Fibroblast of lung (primary cell): ENCODE results near the gene GUK1. TPM values are rescaled to one million over a fixed set of nuclear protein-coding genes. Genes with fewer than 3 reads are reported as not detected.
A peak's percentile ranks its signal among the peaks of the same experiment; 100 is the strongest.

ENCODE experiments used
- DNase-seq, 2 donors: peaks; one replicate each; pipeline versions ENCODE4 v3.0.0 to v3.0.0-alpha.2; 2010; ENCODE audit warnings: low read depth in 2 of 2
- H2AFZ ChIP-seq: 2 replicates; pipeline ENCODE4 v1.5.1; 2012; ENCODE audit warnings: low read length, control low read depth, inconsistent platforms
- H3K27ac ChIP-seq: 2 replicates; pipeline ENCODE4 v1.5.1; 2011; ENCODE audit warnings: low read length, control low read depth; ENCODE audit not compliant: insufficient read depth
- H3K27me3 ChIP-seq: 2 replicates; pipeline ENCODE4 v1.5.1; 2011; ENCODE audit warnings: mild to moderate bottlenecking, low read length; ENCODE audit not compliant: control insufficient read depth, insufficient read depth
- H3K36me3 ChIP-seq: 2 replicates; pipeline ENCODE4 v1.5.1; 2011; ENCODE audit warnings: low read length; ENCODE audit not compliant: control insufficient read depth, insufficient read depth
- H3K4me1 ChIP-seq: 2 replicates; pipeline ENCODE4 v1.5.1; 2011; ENCODE audit warnings: low read length; ENCODE audit not compliant: control insufficient read depth, insufficient read depth; ENCODE audit errors: extremely low read depth
- H3K4me2 ChIP-seq: 2 replicates; pipeline ENCODE4 v1.5.1; 2011; ENCODE audit warnings: low read length, control low read depth; ENCODE audit not compliant: insufficient read depth; ENCODE audit errors: extremely low read depth
- H3K4me3 ChIP-seq, 4 experiments: fragments of 200-600 bp in 1 of 4; sonication (generic) in 1 of 4; replicated peaks in 1 of 4; 2 replicates each; pipeline ENCODE4 v1.5.1; 2011 to 2016; ENCODE audit warnings: low read length in 4 of 4, low read depth in 3 of 4, mild to moderate bottlenecking in 3 of 4, control low read depth in 2 of 4, inconsistent platforms in 1 of 4, mixed read lengths in 1 of 4; ENCODE audit not compliant: insufficient read depth in 1 of 4; ENCODE audit errors: control extremely low read depth in 1 of 4
- H3K79me2 ChIP-seq: 2 replicates; pipeline ENCODE4 v1.5.1; 2012; ENCODE audit warnings: mild to moderate bottlenecking, low read length, inconsistent platforms; ENCODE audit not compliant: control insufficient read depth, insufficient read depth
- H3K9ac ChIP-seq: 2 replicates; pipeline ENCODE4 v1.5.1; 2011; ENCODE audit warnings: mild to moderate bottlenecking, low read length, control low read depth; ENCODE audit not compliant: insufficient read depth
- H3K9me3 ChIP-seq: 2 replicates; pipeline ENCODE4 v1.5.1; 2012; ENCODE audit warnings: low read depth, low read length; ENCODE audit not compliant: control insufficient read depth, insufficient read depth
- H4K20me1 ChIP-seq: 2 replicates; pipeline ENCODE4 v1.5.1; 2011; ENCODE audit warnings: low read length; ENCODE audit not compliant: control insufficient read depth, insufficient read depth; ENCODE audit errors: extremely low read depth
- CTCF ChIP-seq, 2 donors: IDR thresholded peaks in 1 of 2; conservative IDR thresholded peaks in 1 of 2; 1 replicate in 1 of 2; 2 replicates in 1 of 2; pipeline ENCODE4 v1.5.1; 2011 to 2012; ENCODE audit warnings: low read length in 2 of 2, control low read depth in 1 of 2, inconsistent platforms in 1 of 2, low read depth in 1 of 2, mild to moderate bottlenecking in 1 of 2
- EZH2 ChIP-seq: IDR thresholded peaks from 2 replicates; pipeline ENCODE4 v1.5.1; 2012; ENCODE audit warnings: low read length, control low read depth, mild to moderate bottlenecking; ENCODE audit errors: missing control alignments
- polyA plus RNA-seq, 2 donors: library from polyadenylated mRNA; depleted of rRNA in 1 of 2; stranded (reverse) in 1 of 2; unstranded in 1 of 2; fragments of >200 nt; gene quantifications; 2 replicates each; pipeline ENCODE4 v1.2.1, GENCODE V29; 2011 to 2012; ENCODE audit warnings: missing spikeins in 1 of 2
- total RNA-seq: library from RNA; depleted of rRNA; stranded (reverse); fragments of >200 nt; gene quantifications from 2 replicates; pipeline ENCODE4 v1.2.1, GENCODE V29; 2014

Gene GUK1
- total and polyA plus RNA-seq, 2 donors (not counting 1 experiment from before 2014, with no cell fraction given) = 217 to 479 TPM

DNA sequence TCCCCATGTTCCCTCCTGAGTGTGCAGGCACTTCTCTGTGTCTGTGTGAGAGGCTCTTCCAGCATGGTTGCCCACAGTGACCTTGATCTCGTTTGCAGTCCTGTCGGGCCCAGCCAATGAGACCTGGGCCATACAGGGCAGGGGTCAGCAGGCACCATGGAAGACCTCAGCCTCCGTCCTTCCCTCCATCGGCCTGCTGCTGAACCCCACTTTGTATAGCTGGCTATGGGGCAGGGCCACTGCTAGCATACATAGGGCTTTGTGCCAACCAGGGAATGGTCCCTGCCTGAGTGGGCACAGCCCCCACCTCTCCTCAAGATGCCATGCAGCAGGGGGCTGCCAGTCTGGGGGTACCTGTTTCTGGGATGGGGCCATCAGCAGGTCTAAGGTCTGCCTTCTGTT, 40.7 kb upstream of the GUK1 start:
- H3K9me3 ChIP-seq = no peaks in the 10 kb centered on the region
- H3K4me1 ChIP-seq = no peaks in the 10 kb centered on the region
- H3K79me2 ChIP-seq = peaks cover 68% of the 10 kb centered on the region
- peaks cover 39% of the 10 kb centered on the region for H3K36me3 ChIP-seq
- no peak for DNase-seq
- H2AFZ ChIP-seq = no peak overlapping the region
- no peak overlapping the region for H3K9ac ChIP-seq
- H3K27me3 ChIP-seq = no peaks in the 10 kb centered on the region
- H3K4me2 ChIP-seq = no peak overlapping the region
- no peak for TF ChIP-seq EZH2
- no peak for TF ChIP-seq CTCF (conservative IDR thresholded peaks at IDR 0.05 in 1 of 2, IDR thresholded peaks at IDR 0.05 in 1 of 2; ENCODE audit: low read depth in 1 of 2, low read length in 2 of 2)
- H4K20me1 ChIP-seq = peaks cover 8% of the 10 kb centered on the region
- no peak overlapping the region for H3K27ac ChIP-seq
- H3K4me3 ChIP-seq = no peak overlapping the region

DNA sequence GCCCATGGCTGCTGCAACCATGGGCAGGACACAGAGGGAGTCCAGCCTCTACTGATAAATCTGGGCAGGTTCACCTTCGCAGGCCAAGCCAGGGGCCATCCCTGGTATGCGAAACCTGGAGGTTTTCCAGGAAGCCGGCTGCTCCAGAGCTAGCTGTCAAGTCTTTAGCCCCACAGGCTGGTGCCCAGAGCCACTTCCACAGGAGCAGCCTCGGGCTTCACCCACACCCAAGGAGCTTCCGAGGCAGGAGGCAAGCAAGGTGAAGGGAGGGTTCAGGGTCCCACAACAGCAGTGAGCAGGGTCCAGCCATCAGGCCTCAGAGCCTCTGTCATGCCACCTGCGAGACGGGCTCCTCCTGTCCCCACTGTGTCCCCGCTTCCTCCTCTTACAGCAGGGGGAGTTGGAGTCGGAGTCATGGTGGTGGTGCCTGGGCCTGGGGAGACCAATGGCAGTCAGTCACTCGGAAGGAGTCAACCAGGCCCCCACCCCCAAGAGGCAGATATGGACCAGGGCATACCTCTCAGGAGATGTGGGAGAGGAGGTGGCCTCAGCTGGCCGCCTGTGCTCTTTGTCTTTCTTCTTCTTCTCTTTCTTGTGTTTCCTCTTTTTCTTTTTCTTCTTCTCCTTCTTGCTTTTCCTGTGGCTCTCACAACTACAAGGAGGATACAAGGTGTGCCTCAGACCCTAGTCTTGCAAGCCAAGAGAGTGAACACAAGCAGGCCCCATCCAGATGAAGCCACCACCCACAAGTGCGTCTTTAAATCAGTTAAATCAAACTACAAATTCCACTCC, 39.1 kb upstream of the GUK1 start:
- peak overlapping the region in 1 of 4 experiments; percentile 83 for H3K4me3 ChIP-seq
- H3K27ac ChIP-seq = no peak overlapping the region
- peak overlapping the region; percentile 35 for H3K4me2 ChIP-seq
- TF ChIP-seq EZH2 (no peak), CTCF (conservative IDR thresholded peaks at IDR 0.05 in 1 of 2, IDR thresholded peaks at IDR 0.05 in 1 of 2; ENCODE audit: low read depth in 1 of 2, low read length in 2 of 2) (no peak)
- peaks cover 3% of the 10 kb centered on the region for H4K20me1 ChIP-seq
- no peaks in the 10 kb centered on the region for H3K27me3 ChIP-seq
- H2AFZ ChIP-seq = no peak overlapping the region
- H3K9me3 ChIP-seq = no peaks in the 10 kb centered on the region
- H3K4me1 ChIP-seq = no peaks in the 10 kb centered on the region
- no peak overlapping the region for H3K9ac ChIP-seq
- peaks cover 42% of the 10 kb centered on the region for H3K36me3 ChIP-seq
- H3K79me2 ChIP-seq = peaks cover 51% of the 10 kb centered on the region
- no peak for DNase-seq

DNA sequence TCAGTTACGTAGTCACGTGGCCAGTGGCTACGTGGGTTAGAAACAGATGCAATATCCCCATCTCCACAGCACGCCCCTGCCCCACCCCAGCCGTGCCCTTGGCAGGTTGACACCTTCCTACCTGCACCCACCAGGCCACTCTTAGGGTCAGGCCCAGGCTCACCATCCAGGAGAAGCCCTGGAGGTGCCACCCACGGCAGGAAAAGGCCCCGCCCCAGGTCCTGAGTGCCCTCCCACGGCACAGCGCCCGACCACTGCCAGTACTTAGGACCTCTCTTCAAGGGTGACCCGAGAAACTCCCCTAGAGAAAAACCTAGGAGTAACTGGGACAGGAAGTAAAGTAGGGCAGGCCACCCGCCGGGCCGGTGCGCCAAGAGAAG, 38.5 kb upstream of the GUK1 start:
- Histone ChIP-seq H3K79me2 (peaks cover 45% of the 10 kb centered on the region), H3K4me1 (no peaks in the 10 kb centered on the region), H3K27me3 (no peaks in the 10 kb centered on the region), H4K20me1 (no peaks in the 10 kb centered on the region), H2AFZ (no peak overlapping the region), H3K4me2 (peak overlapping the region; percentile 35), H3K36me3 (peaks cover 41% of the 10 kb centered on the region), H3K9me3 (no peaks in the 10 kb centered on the region), H3K4me3 (peak overlapping the region in 2 of 4 experiments; percentile 64 to 83), H3K27ac (no peak overlapping the region), H3K9ac (no peak overlapping the region)
- TF ChIP-seq EZH2 (no peak), CTCF (conservative IDR thresholded peaks at IDR 0.05 in 1 of 2, IDR thresholded peaks at IDR 0.05 in 1 of 2; ENCODE audit: low read depth in 1 of 2, low read length in 2 of 2) (no peak)
- no peak for DNase-seq
